Measurements from ENCODE around the gene SNIP1.

DNA sequence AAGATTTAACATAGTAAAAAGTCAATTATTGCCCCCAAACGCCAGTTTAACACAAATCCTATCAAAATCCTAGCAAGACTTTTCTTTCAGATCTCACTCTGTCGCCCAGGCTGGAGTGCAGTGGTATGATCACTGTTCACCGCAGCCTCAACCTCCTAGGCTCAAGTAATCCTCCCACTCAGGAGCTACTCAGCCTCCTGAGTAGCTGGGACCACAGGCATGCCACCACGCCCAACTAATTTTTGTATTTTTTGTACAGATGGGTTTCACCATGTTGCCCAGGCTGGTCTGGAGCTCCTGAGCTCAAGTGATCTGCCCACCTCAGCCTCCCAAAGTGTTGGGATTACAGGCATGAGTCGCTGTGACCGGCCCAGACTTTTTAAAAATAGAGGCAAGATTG, 4.8 kb downstream of the SNIP1 start:
- TF ChIP-seq EZH2 (IDR thresholded peaks at IDR 0.05; ENCODE audit: borderline replicate concordance, insufficient read depth, low read length, poor library complexity, severe bottlenecking) (no peak), RAD21 (conservative IDR thresholded peaks at IDR 0.05) (no peak)
- TF ChIP-seq, protein P1, sequence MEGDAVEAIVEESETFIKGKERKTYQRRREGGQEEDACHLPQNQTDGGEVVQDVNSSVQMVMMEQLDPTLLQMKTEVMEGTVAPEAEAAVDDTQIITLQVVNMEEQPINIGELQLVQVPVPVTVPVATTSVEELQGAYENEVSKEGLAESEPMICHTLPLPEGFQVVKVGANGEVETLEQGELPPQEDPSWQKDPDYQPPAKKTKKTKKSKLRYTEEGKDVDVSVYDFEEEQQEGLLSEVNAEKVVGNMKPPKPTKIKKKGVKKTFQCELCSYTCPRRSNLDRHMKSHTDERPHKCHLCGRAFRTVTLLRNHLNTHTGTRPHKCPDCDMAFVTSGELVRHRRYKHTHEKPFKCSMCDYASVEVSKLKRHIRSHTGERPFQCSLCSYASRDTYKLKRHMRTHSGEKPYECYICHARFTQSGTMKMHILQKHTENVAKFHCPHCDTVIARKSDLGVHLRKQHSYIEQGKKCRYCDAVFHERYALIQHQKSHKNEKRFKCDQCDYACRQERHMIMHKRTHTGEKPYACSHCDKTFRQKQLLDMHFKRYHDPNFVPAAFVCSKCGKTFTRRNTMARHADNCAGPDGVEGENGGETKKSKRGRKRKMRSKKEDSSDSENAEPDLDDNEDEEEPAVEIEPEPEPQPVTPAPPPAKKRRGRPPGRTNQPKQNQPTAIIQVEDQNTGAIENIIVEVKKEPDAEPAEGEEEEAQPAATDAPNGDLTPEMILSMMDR (IDR thresholded peaks at IDR 0.05; ENCODE audit: poor library complexity, severe bottlenecking): no peak
- TF ChIP-seq, protein P2, sequence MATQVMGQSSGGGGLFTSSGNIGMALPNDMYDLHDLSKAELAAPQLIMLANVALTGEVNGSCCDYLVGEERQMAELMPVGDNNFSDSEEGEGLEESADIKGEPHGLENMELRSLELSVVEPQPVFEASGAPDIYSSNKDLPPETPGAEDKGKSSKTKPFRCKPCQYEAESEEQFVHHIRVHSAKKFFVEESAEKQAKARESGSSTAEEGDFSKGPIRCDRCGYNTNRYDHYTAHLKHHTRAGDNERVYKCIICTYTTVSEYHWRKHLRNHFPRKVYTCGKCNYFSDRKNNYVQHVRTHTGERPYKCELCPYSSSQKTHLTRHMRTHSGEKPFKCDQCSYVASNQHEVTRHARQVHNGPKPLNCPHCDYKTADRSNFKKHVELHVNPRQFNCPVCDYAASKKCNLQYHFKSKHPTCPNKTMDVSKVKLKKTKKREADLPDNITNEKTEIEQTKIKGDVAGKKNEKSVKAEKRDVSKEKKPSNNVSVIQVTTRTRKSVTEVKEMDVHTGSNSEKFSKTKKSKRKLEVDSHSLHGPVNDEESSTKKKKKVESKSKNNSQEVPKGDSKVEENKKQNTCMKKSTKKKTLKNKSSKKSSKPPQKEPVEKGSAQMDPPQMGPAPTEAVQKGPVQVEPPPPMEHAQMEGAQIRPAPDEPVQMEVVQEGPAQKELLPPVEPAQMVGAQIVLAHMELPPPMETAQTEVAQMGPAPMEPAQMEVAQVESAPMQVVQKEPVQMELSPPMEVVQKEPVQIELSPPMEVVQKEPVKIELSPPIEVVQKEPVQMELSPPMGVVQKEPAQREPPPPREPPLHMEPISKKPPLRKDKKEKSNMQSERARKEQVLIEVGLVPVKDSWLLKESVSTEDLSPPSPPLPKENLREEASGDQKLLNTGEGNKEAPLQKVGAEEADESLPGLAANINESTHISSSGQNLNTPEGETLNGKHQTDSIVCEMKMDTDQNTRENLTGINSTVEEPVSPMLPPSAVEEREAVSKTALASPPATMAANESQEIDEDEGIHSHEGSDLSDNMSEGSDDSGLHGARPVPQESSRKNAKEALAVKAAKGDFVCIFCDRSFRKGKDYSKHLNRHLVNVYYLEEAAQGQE (IDR thresholded peaks at IDR 0.05; ENCODE audit: borderline replicate concordance): no peak

Data from neural cell (in vitro differentiated cells).